Endodermal cell (in vitro differentiated cells): ENCODE measurements around the gene COX7B. TPM values are rescaled to one million over a fixed set of nuclear protein-coding genes. Genes with fewer than 3 reads are reported as not detected.

ENCODE experiments used
- DNase-seq: peaks from one replicate; pipeline ENCODE4 v3.0.0-alpha.2; 2017
- H3K27ac ChIP-seq: 2 replicates; pipeline ENCODE4 v1.5.1; 2013; ENCODE audit warnings: mild to moderate bottlenecking, low read depth, low read length, moderate library complexity
- H3K27me3 ChIP-seq: 2 replicates; pipeline ENCODE4 v1.6.1; 2013; ENCODE audit warnings: mild to moderate bottlenecking, low read length, moderate library complexity; ENCODE audit not compliant: insufficient read depth, control insufficient read depth, poor library complexity, severe bottlenecking
- H3K36me3 ChIP-seq: 2 replicates; pipeline ENCODE4 v1.7.0; 2013; ENCODE audit warnings: mild to moderate bottlenecking, low read length, moderate library complexity; ENCODE audit not compliant: control insufficient read depth, insufficient read depth
- H3K4me1 ChIP-seq: one replicate; pipeline ENCODE4 v1.7.0; 2013; ENCODE audit warnings: low read length; ENCODE audit not compliant: control insufficient read depth, insufficient read depth
- H3K4me3 ChIP-seq: 2 replicates; pipeline ENCODE4 v1.5.1; 2013; ENCODE audit warnings: mild to moderate bottlenecking, low read length, moderate library complexity
- H3K9ac ChIP-seq: 2 replicates; pipeline ENCODE4 v1.6.1; 2013; ENCODE audit warnings: mild to moderate bottlenecking, low read length, moderate library complexity; ENCODE audit not compliant: poor library complexity, severe bottlenecking; ENCODE audit errors: extremely low read depth
- H3K9me3 ChIP-seq: 2 replicates; pipeline ENCODE4 v1.6.1; 2013; ENCODE audit warnings: mild to moderate bottlenecking, low read length, moderate library complexity; ENCODE audit not compliant: control insufficient read depth
- H3K27ac Mint-ChIP-seq: 2 replicates; pipeline ENCODE4 v1.8.0; 2020; ENCODE audit warnings: mixed read lengths
- H3K27me3 Mint-ChIP-seq: 2 replicates; pipeline ENCODE4 v1.8.0; 2021; ENCODE audit warnings: mild to moderate bottlenecking, mixed read lengths; ENCODE audit not compliant: insufficient read depth
- H3K36me3 Mint-ChIP-seq: 2 replicates; pipeline ENCODE4 v1.8.0; 2020; ENCODE audit warnings: low read depth, mixed read lengths
- H3K4me1 Mint-ChIP-seq: 2 replicates; pipeline ENCODE4 v1.8.0; 2020; ENCODE audit warnings: mixed read lengths
- H3K4me3 Mint-ChIP-seq: 2 replicates; pipeline ENCODE4 v1.8.0; 2020; ENCODE audit warnings: mild to moderate bottlenecking, moderate library complexity, mixed read lengths
- H3K9me3 Mint-ChIP-seq: 2 replicates; pipeline ENCODE4 v1.8.0; 2020; ENCODE audit warnings: mild to moderate bottlenecking, mixed read lengths
- CTCF ChIP-seq: fragments of 200-600 bp; sonication (generic); conservative IDR thresholded peaks from 2 replicates; pipeline ENCODE4 v1.5.0; 2021; ENCODE audit warnings: antibody characterized with exemption, mild to moderate bottlenecking
- WGBS, 2 experiments: methylation state at CpG; one replicate each; pipeline versions ENCODE4 v1.1.5 to v1.1.7; 2013; ENCODE audit warnings: missing lambda C conversion rate in 2 of 2, mixed read lengths in 1 of 2; ENCODE audit not compliant: insufficient coverage in 1 of 2, insufficient read length in 1 of 2; 5-methylcytosine and 5-hydroxymethylcytosine counted together
- total RNA-seq, 2 donors: library from RNA; stranded (reverse); fragmentation: NEBNext Ultra II Directional in 1 of 2; extraction: Animal tissue kit (Norgen Biotek cat#: 25700) in 1 of 2; gene quantifications; 2 replicates in 1 of 2; 3 replicates in 1 of 2; pipeline ENCODE4 v1.2.1, GENCODE V29; 2021

Gene COX7B
- total RNA-seq, 2 donors from 2014 or later, result 190 to 193 TPM

- no peak overlapping the region for H3K9ac ChIP-seq
- no CpG with 5 or more reads among the region's 1 CpG for WGBS, 2 experiments
- H3K4me3 Mint-ChIP-seq, result no peak overlapping the region
- no peak for TF ChIP-seq CTCF
- H3K4me1 Mint-ChIP-seq, result no peaks in the 10 kb centered on the region
- H3K36me3 ChIP-seq, result no peaks in the 10 kb centered on the region
- H3K9me3 Mint-ChIP-seq, result peaks cover 41% of the 10 kb centered on the region
- no peak overlapping the region for H3K27ac Mint-ChIP-seq
- no peak overlapping the region for H3K4me3 ChIP-seq
- H3K36me3 Mint-ChIP-seq, result no peaks in the 10 kb centered on the region
- H3K27me3 Mint-ChIP-seq, result no peaks in the 10 kb centered on the region
- no peak overlapping the region for H3K27ac ChIP-seq
- H3K27me3 ChIP-seq, result no peaks in the 10 kb centered on the region
- DNase-seq, result no peak
- no peaks in the 10 kb centered on the region for H3K4me1 ChIP-seq
- H3K9me3 ChIP-seq, result no peaks in the 10 kb centered on the region
Measured at GRCh38 chrX:77953302-77953701, 54.0 kb downstream of the COX7B start.

GRCh38 chrX:77953708-77954107, 54.4 kb downstream of the COX7B start:
- Histone ChIP-seq H3K27ac (no peak overlapping the region), H3K9ac (no peak overlapping the region), H3K27me3 (no peaks in the 10 kb centered on the region), H3K4me1 (no peaks in the 10 kb centered on the region), H3K36me3 (no peaks in the 10 kb centered on the region), H3K9me3 (no peaks in the 10 kb centered on the region), H3K4me3 (no peak overlapping the region)
- Mint-ChIP-seq H3K4me3 (no peak overlapping the region), H3K27me3 (no peaks in the 10 kb centered on the region), H3K9me3 (peaks cover 41% of the 10 kb centered on the region), H3K4me1 (no peaks in the 10 kb centered on the region), H3K27ac (no peak overlapping the region), H3K36me3 (no peaks in the 10 kb centered on the region)
- TF ChIP-seq CTCF, result no peak
- WGBS, 2 experiments, result 100% methylated on average over 1 of the region's 1 CpG; no CpG with 5 or more reads in 1 of the 2 experiments
- DNase-seq, result no peak

Other genes starting within 250 kb of the COX7B start
- 100 to 1,000 TPM; 120 to 137 TPM for gene ATRX, start 113.3 kb upstream of the COX7B start, total RNA-seq
- gene MAGT1, start 4.0 kb upstream of the COX7B start, total RNA-seq, result 10 to 100 TPM; 40.0 to 54.1 TPM
- gene ATP7A, start 11.2 kb downstream of the COX7B start, total RNA-seq, result 1 to 10 TPM; 4.4 to 5.8 TPM
- gene PGAM4, start 70.2 kb downstream of the COX7B start, total RNA-seq, result under 1 TPM in 1 of 2 donors, not detected in 1; 0.51 TPM
- 100 to 1,000 TPM; 277 to 296 TPM for gene PGK1, start 204.8 kb downstream of the COX7B start, total RNA-seq
- 10 to 100 TPM; 44.0 to 53.1 TPM for gene TAF9B, start 240.2 kb downstream of the COX7B start, total RNA-seq